Measurements from ENCODE around the gene GAGE12J.
"Not testable (repeated sequence)": the region's sequence is repeated elsewhere in the genome, so short reads cannot be mapped to it uniquely, and the experiment has no call there.

DNA sequence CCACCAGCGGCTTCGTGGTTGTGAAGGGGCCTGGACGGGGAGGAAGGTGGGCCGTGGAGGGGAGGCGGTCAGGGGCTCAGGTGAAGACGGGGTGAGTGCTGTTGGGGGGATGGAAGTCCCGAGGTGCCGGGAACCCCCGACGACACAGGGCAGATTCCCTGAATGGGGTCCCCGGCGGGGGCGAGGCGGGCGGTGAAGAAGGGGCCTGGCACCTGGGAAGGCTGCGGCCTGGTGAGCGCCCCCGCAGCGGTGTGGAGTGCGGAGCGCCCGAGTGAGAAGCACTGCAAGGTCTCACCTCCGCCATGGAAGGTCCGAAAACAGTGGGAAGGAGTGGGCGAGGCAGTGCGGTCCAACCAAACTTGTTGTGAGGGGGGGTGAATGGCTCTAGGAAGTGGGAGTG lies 10.0 kb downstream of the GAGE12J start:
- TF ChIP-seq, protein P1, sequence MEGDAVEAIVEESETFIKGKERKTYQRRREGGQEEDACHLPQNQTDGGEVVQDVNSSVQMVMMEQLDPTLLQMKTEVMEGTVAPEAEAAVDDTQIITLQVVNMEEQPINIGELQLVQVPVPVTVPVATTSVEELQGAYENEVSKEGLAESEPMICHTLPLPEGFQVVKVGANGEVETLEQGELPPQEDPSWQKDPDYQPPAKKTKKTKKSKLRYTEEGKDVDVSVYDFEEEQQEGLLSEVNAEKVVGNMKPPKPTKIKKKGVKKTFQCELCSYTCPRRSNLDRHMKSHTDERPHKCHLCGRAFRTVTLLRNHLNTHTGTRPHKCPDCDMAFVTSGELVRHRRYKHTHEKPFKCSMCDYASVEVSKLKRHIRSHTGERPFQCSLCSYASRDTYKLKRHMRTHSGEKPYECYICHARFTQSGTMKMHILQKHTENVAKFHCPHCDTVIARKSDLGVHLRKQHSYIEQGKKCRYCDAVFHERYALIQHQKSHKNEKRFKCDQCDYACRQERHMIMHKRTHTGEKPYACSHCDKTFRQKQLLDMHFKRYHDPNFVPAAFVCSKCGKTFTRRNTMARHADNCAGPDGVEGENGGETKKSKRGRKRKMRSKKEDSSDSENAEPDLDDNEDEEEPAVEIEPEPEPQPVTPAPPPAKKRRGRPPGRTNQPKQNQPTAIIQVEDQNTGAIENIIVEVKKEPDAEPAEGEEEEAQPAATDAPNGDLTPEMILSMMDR (IDR thresholded peaks at IDR 0.05): not testable (repeated sequence)
- TF ChIP-seq EP300, POLR2A, POLR2AphosphoS5 (IDR thresholded peaks at IDR 0.05): not testable (repeated sequence)
